Natural killer cell (primary cell): ENCODE data around the gene SLC17A7. TPM values are rescaled to one million over a fixed set of nuclear protein-coding genes. Genes with fewer than 3 reads are reported as not detected.

Experiments
- ATAC-seq, 3 donors: fragments of 150-1000 bp in 2 of 3; fragments of 200-7000 bp in 1 of 3; cut with Tn5 transposase; 1 replicate in 1 of 3; 2 replicates in 2 of 3; pipeline ENCODE4 v1.10.0; 2021; ENCODE audit warnings: mild to moderate bottlenecking in 2 of 3, moderate library complexity in 2 of 3
- DNase-seq, 2 donors: peaks; one replicate each; pipeline versions ENCODE4 v3.0.0 to v3.0.0-alpha.2; 2013 to 2021; ENCODE audit warnings: mixed read lengths in 1 of 2
- H3K27ac ChIP-seq: one replicate; pipeline ENCODE4 v1.5.1; 2013; ENCODE audit warnings: mild to moderate bottlenecking, low read length
- H3K27me3 ChIP-seq: one replicate; pipeline ENCODE4 v1.6.1; 2013; ENCODE audit warnings: low read length; ENCODE audit not compliant: control insufficient read depth, insufficient read depth
- H3K36me3 ChIP-seq: one replicate; pipeline ENCODE4 v1.6.1; 2013; ENCODE audit warnings: low read length; ENCODE audit not compliant: control insufficient read depth, insufficient read depth
- H3K4me1 ChIP-seq: one replicate; pipeline ENCODE4 v1.6.1; 2013; ENCODE audit warnings: low read length; ENCODE audit not compliant: control insufficient read depth, insufficient read depth
- H3K4me3 ChIP-seq: one replicate; pipeline ENCODE4 v1.5.1; 2013; ENCODE audit warnings: low read length
- H3K9me3 ChIP-seq: one replicate; pipeline ENCODE4 v1.6.1; 2013; ENCODE audit warnings: low read length; ENCODE audit not compliant: control insufficient read depth, insufficient read depth
- H3K27ac Mint-ChIP-seq, 2 donors: one replicate each; pipeline ENCODE4 v1.8.0; 2022; ENCODE audit warnings: mild to moderate bottlenecking in 2 of 2, mixed read lengths in 2 of 2, moderate library complexity in 1 of 2
- H3K27me3 Mint-ChIP-seq, 2 donors: one replicate each; pipeline ENCODE4 v1.8.0; 2022; ENCODE audit warnings: low read depth in 2 of 2, mixed read lengths in 2 of 2
- H3K36me3 Mint-ChIP-seq: one replicate; pipeline ENCODE4 v1.8.0; 2022; ENCODE audit warnings: mixed read lengths
- H3K4me1 Mint-ChIP-seq, 2 donors: one replicate each; pipeline ENCODE4 v1.8.0; 2022; ENCODE audit warnings: mixed read lengths in 2 of 2
- H3K4me3 Mint-ChIP-seq: one replicate; pipeline ENCODE4 v1.8.0; 2022; ENCODE audit warnings: mild to moderate bottlenecking, moderate library complexity, mixed read lengths
- H3K9me3 Mint-ChIP-seq, 2 donors: one replicate each; pipeline ENCODE4 v1.8.0; 2022; ENCODE audit warnings: mixed read lengths in 2 of 2
- WGBS: methylation state at CpG from one replicate; pipeline ENCODE4 v1.1.7; 2013; ENCODE audit warnings: missing lambda C conversion rate; ENCODE audit not compliant: insufficient coverage; 5-methylcytosine and 5-hydroxymethylcytosine counted together
- intact Hi-C: fragments of 100-400 bp; cut with micrococcal nuclease; formaldehyde crosslinking; loops from one replicate; pipeline ENCODE4 v1.14.2; 2022
- total RNA-seq, 4 donors: library from RNA; stranded (reverse); fragments of 120-200 nt in 1 of 4; gene quantifications; one replicate each; pipeline versions ENCODE4 v1.2.3 to v1.2.4, GENCODE V29; 2013 to 2022
- TF ChIP-seq, protein P1 (sequence below): fragments of 200-600 bp; IDR thresholded peaks from one replicate; pipeline ENCODE4 v1.8.0; 2022; ENCODE audit warnings: antibody characterized with exemption

The SLC17A7 gene
- total RNA-seq, 3 donors from 2014 or later (not counting 1 experiment from before 2014, with no cell fraction given) = not detected

DNA sequence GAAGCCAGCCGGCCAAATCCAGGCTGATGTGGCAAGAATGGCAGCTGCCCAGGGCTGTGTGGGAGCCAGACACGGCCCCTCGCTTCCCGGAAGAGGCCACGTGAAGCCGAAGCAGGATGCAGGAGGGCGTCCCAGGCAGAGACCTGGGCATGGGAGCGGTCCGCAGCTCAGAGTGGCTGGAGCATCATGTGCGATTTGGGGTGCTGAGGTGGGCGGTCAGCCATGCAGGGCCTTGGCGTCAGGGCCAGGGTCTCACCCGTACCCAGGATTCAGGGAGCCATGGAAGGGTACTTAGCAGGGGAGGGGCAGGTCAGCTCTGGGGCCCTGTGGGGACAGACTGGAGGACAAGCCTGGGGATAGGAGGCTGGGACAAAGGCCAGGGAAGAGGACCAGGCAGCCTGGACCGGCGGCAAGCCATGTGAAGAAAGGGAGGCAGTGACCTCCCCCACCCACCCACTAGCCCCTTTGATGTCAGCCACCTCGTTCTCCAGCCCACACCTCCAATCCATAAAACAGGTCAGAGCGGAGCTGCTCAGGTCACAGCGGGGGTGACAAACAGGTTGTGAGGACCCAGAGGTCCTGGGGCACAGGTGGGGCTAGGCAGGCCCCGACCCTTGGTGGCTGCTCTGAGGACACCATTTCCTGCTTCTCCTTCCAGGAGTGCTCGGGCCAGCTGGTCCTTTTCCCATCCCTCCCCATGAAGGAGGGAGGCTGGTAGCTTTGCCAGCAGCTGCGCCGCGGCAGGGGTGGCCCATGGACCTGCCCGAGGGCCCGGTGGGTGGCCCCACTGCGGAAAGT, 51.0 kb downstream of the SLC17A7 start:
- no peak overlapping the region for H3K4me3 ChIP-seq
- no peak for DNase-seq
- Mint-ChIP-seq H3K9me3 (no peaks in the 10 kb centered on the region), H3K27ac (peak overlapping the region in 1 of 2 donors; percentile 23), H3K36me3 (no peaks in the 10 kb centered on the region), H3K27me3 (peaks cover 0 to 7% of the 10 kb centered on the region in 2 donors), H3K4me3 (no peak overlapping the region), H3K4me1 (peaks cover 11 to 26% of the 10 kb centered on the region in 2 donors)
- H3K4me1 ChIP-seq = peaks cover 37% of the 10 kb centered on the region
- H3K9me3 ChIP-seq = no peaks in the 10 kb centered on the region
- H3K27me3 ChIP-seq = no peaks in the 10 kb centered on the region
- intact Hi-C loops = no loop called here
- no peak for ATAC-seq
- TF ChIP-seq, protein P1, sequence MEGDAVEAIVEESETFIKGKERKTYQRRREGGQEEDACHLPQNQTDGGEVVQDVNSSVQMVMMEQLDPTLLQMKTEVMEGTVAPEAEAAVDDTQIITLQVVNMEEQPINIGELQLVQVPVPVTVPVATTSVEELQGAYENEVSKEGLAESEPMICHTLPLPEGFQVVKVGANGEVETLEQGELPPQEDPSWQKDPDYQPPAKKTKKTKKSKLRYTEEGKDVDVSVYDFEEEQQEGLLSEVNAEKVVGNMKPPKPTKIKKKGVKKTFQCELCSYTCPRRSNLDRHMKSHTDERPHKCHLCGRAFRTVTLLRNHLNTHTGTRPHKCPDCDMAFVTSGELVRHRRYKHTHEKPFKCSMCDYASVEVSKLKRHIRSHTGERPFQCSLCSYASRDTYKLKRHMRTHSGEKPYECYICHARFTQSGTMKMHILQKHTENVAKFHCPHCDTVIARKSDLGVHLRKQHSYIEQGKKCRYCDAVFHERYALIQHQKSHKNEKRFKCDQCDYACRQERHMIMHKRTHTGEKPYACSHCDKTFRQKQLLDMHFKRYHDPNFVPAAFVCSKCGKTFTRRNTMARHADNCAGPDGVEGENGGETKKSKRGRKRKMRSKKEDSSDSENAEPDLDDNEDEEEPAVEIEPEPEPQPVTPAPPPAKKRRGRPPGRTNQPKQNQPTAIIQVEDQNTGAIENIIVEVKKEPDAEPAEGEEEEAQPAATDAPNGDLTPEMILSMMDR = no peak
- H3K36me3 ChIP-seq = no peaks in the 10 kb centered on the region
- 86% methylated on average over 26 of the region's 26 CpGs for WGBS
- peak overlapping the region; percentile 46 for H3K27ac ChIP-seq

DNA sequence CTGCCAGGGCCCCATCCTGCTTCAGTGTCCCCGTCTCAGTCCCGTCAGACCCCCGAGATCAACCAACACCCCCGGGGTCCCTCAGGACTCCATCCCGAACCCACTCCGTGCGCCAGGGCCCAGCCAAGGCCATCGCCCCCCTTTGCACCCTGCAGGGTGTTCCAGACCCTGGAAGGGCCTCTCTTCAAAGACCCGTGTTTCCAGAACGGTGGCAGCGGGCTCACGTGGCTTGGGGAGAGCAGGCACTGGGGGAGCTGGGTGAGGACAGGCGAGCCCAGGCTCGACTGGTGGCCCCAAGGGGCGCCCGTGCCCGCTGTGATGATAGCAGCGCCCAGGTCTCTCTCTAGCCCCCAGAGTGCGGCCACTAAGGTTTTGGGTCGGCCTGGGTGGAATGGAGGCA, 51.9 kb downstream of the SLC17A7 start:
- Histone ChIP-seq H3K9me3 (no peaks in the 10 kb centered on the region), H3K36me3 (no peaks in the 10 kb centered on the region), H3K4me1 (peaks cover 37% of the 10 kb centered on the region), H3K27ac (no peak overlapping the region), H3K27me3 (no peaks in the 10 kb centered on the region), H3K4me3 (no peak overlapping the region)
- Mint-ChIP-seq H3K4me1 (peaks cover 11 to 26% of the 10 kb centered on the region in 2 donors), H3K9me3 (no peaks in the 10 kb centered on the region), H3K36me3 (no peaks in the 10 kb centered on the region), H3K27ac (peak overlapping the region in 1 of 2 donors; percentile 20), H3K4me3 (no peak overlapping the region), H3K27me3 (peaks cover 0 to 7% of the 10 kb centered on the region in 2 donors)
- TF ChIP-seq, protein P1 = no peak
- ATAC-seq (no peak), DNase-seq (no peak)
- intact Hi-C loops = no loop called here
- WGBS = 94% methylated on average over 20 of the region's 20 CpGs

DNA sequence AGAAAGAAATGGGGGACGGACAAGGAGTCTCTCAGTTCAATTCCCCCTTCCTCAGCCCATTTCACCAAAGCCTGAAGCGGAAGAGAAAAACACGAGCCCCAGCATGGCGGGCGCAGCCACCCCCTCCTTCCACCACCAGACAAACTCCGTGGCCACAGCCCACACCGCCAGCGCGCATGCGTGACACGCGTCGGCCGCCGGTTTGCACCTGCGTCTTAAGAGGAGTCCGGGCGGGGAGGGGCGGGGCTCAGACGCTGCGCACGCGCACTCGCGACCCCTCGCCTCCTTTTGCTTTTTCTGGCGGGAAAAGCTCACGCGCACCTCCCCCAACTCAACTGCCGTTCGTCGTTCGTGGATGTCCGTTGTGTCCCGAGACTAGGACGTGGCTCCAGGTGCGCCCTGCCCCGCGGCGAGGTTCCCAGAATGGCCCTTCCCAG, 53.4 kb downstream of the SLC17A7 start, which contains the start of gene KASH5:
Gene KASH5 (plus strand): TSS at position 314 of the 437 bp plus-strand sequence. CDS start 2,635 bp downstream, outside the sequence.
- TF ChIP-seq, protein P1 = no peak
- peak within 1 kb of the TSS; percentile 72 to 83 for H3K27ac Mint-ChIP-seq
- peaks cover under 1% of the 10 kb centered on the region for H3K36me3 Mint-ChIP-seq
- no peaks in the 10 kb centered on the region for H3K9me3 Mint-ChIP-seq
- ATAC-seq (peak; percentile 78 to 87 (median 84)), DNase-seq (peak; percentile 86 to 90)
- Histone ChIP-seq H3K27ac (peak within 1 kb of the TSS; percentile 36), H3K27me3 (no peaks in the 10 kb centered on the region), H3K4me1 (peaks cover 37% of the 10 kb centered on the region), H3K9me3 (no peaks in the 10 kb centered on the region), H3K36me3 (no peaks in the 10 kb centered on the region), H3K4me3 (peak within 1 kb of the TSS; percentile 14)
- peak within 1 kb of the TSS; percentile 65 for H3K4me3 Mint-ChIP-seq
- H3K4me1 Mint-ChIP-seq = peaks cover 11 to 26% of the 10 kb centered on the region in 2 donors
- peaks cover 0 to 7% of the 10 kb centered on the region in 2 donors for H3K27me3 Mint-ChIP-seq
- 30% methylated on average over 40 of the region's 40 CpGs for WGBS
- intact Hi-C loops = no loop called here
